HG02852 (cell line): ENCODE data around the gene DMD.
"Not testable (repeated sequence)": the region's sequence is repeated elsewhere in the genome, so short reads cannot be mapped to it uniquely, and the experiment has no call there.

Source experiments
- ATAC-seq: cut with Tn5 transposase; IDR thresholded peaks from one replicate; pipeline ENCODE4 v1.9.1; 2021; ENCODE audit warnings: mild to moderate bottlenecking, moderate library complexity; ENCODE audit not compliant: unreplicated experiment

The DMD gene

DNA sequence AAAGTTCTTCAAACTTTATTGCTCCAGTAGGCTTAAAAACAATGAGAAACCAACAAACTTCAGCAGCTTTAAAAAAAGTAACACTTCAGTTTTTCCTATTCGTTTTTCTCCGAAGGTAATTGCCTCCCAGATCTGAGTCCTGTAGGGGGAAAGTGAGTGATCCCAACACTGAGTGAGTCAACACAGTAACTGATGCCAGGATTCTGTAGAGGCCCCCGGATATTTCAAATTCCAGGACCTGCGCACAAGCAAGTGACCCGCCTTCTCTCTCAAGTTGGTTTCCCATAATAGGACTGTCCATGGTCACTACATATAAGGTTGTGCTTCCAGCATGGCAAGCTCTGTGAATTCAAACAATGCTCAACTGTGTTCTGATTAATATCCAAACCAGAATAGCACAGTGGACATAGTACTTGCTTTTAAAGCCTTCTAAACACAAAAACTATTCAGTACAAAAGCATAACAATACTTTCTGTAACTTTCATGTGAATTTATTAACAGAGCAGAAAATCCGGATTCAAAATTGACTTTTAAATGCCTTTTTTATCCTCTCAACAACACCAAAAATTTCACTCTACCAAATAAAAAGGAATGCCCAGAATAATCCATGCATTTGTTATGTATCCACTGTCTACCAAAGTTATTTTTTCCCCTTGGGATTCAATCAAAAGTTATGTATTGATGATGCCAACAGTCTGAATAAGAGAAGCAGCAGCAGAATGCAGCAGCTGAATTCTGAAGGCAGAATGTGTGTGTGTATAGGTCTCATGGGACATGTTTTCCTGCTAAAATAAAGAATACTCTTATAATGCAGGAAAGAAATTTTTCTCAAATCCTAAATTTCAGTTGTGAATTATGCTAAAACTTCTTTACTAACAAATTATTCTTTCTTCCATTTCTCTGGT, at the start of gene DMD:
Gene DMD, minus strand, starts transcription at position 194 of the 905 bp plus-strand sequence. CDS start 237 bp downstream, outside the sequence.
- ATAC-seq, result no peak

DNA sequence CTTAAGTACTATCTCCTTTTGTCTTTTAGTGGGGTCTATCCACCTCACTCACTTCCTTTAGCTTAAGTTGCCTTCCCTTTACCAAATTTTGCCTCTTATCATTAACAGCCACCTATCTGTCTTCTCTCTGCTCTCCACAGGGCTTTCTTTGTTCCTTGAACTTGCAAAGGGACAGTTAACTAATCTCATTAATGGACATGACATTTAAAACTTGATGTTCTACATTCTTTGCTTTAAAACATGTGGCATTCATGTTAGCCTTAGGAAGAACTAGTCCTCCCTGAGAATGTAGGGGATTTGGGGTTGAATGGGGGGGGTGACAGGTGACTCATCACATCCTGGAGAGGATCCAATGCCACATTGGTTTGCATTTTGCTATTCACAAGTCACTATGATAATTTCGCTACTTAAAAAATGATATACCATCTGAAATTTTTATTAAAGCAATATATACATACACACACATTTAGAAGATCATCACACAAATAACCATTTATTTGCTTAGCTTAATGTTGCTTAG, 41.0 kb upstream of the DMD start:
- ATAC-seq, result no peak

DNA sequence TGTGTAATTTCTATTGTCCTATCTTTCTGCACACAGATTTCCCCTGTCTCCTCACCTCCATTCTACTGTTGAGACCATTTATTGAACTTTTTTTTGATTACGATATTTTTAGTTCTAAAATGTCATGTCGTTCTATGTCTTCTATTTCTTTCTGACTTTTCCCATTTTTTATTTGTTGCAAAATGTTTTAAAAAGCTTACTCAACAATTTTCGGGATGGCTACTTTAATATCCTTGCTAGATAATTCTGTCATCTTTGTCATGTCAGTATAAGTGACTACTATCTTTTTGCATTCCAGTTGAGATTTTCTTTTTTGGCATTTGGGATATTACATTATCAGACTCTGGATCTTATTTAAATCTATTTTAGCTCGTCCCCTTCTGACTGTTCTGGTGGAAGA, 7.5 kb upstream of the DMD start:
- no peak for ATAC-seq

GRCh38 chrX:33210156-33210555, 1.2 kb downstream of the DMD start:
- no peak for ATAC-seq

GRCh38 chrX:33207056-33207455, 4.3 kb downstream of the DMD start:
- no peak for ATAC-seq

DNA sequence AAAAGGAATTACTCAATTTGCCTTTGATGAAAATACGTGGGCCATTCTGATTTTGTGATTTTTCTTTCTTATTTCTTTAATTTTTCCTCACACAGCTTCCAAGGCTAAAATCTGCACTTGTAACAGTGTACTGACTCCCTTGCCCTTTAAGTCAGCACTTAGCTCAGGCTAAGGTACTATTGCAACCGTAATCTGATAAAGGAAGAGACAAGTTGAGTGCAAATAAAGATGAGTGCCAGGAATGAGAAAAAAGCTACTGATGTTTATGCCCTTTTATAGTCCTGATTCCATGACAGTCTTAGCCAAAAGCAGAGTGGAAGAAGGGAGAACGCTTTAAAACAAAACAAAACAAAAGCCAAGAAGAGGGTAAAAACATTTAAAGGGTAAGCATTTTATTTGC, 6.0 kb downstream of the DMD start:
- ATAC-seq, result no peak

GRCh38 chrX:33204889-33205288, 6.5 kb downstream of the DMD start:
- no peak for ATAC-seq

DNA sequence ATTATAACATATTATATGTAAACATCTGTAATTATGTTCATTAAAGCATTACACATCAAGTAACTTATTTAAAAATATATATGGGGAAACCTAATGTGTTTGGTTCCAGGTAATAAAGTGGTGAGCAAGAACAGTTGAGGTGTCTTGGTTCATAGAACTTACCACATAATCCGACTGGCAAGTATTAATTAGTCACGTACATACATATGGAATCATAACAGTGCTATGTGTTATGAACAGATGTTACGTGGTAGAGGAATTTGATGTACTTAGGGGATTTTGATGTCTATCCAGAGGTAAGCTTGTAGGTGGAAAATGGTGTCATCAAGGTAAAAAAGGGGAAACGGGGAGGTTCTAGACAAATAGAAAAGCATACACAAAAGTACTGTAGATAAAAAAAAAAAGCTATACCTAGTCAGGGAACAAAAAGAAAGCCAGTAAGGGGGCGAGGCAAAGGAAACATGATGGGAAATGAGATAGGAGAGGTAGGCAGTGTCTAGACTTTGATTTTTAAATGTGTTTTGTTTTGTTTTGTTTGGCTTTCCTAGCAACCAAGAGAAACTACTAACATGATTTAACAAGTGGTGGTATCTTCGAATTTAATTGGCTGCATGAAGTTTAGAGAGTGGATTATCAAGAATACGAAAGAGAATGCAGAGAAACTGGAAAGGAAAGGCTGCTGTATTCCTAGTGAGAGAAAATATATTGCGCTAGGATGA, 12.6 kb downstream of the DMD start:
- ATAC-seq, result no peak

DNA sequence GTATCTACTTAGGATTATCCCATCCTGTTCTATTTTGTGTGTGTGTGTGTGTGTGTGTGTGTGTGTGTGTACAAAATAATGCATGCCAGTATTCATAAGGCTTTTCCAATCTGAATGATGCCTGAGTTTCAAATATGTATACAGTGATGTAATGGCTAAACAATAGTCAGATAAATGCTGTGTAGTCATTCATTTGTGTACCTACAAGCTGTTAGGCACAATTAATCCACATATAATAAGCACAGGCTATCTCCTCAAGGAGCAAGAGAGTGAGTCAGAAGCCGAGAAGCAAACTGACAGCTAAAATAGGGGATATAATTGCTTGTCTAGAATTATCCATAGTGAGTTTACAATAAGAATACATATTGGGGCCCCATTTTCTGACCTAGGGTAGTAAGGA, 15.7 kb downstream of the DMD start:
- ATAC-seq, result no peak

GRCh38 chrX:33194876-33195433, 16.4 kb downstream of the DMD start:
- no peak for ATAC-seq

GRCh38 chrX:33194289-33194688, 17.1 kb downstream of the DMD start:
- no peak for ATAC-seq

DNA sequence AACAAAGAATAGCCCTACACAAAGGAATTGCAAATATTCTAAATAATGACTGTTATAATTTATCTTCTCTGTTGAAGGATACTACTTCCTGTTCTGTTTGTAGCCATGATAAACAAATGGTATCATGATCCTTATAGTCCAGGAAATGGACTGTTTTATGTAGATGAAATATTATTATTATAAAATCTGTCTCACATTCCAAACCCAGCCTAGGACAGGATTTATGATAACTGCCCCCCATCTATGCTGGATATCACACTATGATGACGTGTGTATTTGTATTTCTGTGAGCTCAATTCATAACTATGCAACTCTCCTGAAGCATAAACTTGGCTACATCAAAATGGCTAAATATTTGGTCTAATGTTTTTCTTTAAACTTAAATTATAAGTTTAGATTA, 21.3 kb downstream of the DMD start:
- ATAC-seq, result no peak

DNA sequence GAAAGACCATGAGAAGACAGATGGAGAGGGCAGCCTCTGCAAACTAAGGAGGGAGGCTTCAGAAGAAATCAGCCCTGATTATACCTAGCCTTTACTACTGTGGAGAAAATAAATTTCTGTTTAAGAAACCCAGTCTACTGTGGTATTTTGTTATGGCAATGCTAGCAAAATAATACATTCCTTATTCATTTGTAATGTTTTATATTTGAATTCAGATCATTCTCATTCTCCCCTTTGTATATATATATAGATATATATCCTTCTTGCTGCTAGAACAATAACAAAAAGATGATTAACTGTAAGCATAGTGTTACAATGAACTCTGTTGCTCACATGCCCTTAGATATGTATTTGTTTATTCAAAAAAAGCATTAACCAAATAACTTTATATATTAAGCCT, 22.5 kb downstream of the DMD start:
- no peak for ATAC-seq

DNA sequence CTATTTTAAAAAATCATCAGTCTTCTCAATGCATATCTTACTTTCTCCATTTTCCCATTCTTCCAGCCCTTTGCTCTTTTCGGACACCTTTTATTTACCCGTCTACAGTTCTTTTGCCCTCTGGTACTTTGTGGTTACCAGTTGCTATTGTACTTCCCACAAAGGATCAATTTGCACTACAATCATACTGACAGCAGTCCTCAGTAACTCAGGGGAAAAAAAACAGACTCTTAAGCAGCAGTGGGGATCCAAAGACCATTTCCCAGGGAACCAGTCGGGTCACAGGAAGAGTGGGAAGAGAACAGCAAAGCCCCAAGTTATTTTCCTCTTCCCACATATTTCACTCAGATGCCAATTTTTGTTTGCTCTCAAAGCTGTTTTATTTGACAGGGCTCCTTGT, 23.1 kb downstream of the DMD start:
- no peak for ATAC-seq

GRCh38 chrX:33184803-33185202, 26.5 kb downstream of the DMD start:
- ATAC-seq, result not testable (repeated sequence)

DNA sequence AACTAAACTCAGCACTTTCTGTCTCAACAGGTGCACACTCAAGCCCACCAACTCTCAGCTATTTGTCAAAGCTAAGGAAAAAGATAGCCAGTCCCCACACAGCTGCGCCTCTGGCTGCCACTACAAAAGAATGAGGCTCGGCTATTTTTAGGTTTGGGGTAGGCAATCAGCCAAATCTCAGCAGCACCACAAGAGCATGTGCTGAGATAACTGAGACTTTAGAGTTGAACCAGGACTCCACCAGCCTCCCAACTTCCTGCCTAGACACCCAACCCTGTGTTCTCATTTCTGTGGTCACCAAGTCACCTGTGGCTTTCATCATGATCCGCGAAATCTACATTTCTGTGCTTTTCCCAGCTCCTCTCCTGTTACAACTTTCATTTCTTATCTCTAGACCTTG, 28.0 kb downstream of the DMD start:
- ATAC-seq, result no peak

GRCh38 chrX:33178690-33179089, 32.7 kb downstream of the DMD start:
- ATAC-seq, result no peak

DNA sequence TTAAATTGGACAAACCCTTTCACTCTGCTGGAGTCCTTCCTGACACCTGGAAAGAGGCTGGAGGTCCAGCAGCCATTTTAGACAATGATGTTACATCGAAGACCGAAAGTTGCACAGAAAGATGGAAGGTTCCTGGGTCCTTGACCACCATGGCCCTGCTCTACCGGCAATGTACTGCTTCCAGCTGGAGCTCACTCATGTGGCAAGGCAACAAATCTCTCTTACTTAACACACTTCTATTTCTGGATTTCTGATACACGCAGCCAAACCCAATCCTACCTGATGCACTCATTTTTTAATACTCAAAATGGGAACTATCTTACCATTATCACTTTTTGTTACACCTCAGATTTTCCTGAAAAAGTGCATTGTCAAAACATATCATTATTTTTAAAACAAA, 33.1 kb downstream of the DMD start:
- no peak for ATAC-seq

DNA sequence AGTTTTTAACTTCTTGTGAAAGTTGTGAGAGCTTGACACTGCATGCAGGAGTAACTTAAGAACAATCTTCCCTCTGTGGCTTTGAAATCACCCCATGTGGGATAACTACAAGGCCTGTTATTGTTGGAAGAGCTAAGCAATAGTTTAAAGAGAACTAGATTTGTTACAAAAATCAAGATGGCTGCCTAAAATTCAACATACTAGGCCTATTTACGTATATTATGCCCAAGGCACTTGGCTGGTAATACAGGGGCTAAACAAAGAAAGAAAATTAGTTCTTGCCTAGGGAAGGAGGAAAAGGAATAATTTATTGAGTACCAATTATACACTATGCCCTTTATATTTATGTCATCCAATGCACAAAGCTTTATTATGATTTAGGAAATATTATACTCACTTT, 36.1 kb downstream of the DMD start:
- no peak for ATAC-seq

GRCh38 chrX:33171041-33171440, 40.3 kb downstream of the DMD start:
- ATAC-seq, result no peak

DNA sequence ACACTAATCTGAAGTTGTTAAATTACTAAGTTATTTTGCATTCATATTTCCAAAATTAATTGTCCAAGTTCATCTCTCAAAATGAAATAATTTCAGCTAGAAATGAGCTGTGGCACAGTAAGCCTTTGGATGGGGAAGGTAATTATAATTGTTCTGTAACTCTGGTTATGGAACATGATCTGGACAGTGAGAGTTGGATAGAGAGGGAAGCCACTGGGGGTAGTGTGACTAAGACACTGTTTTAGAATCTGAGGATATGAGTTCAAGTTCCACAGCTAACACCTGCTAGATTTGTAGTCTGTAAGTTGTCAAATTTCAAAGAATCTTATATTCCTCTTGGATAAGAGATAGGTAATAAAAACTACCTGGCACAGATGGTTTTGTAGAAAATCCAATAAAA, 49.5 kb downstream of the DMD start:
- ATAC-seq, result no peak

DNA sequence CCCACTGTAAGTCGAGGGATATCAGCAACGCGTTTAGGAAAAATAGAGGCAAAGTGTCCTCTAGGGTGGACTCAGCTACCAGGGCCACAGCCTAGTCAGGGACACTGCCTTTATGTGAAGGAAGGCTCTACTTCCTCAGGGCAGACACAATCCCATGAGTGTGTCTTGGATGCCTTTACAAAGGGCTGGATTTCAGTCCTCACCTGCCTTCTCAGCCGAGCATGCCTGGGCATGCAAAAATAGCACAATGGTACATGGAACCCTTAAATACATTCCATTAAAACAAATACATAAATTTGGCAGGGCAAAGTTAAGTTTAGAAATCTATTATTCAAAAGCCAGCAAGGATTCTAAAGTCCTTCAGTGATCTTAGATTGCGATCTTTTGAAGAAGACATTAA, 51.1 kb downstream of the DMD start:
- ATAC-seq, result no peak
